ENCODE results near the gene TMEM273.

The TMEM273 gene

DNA sequence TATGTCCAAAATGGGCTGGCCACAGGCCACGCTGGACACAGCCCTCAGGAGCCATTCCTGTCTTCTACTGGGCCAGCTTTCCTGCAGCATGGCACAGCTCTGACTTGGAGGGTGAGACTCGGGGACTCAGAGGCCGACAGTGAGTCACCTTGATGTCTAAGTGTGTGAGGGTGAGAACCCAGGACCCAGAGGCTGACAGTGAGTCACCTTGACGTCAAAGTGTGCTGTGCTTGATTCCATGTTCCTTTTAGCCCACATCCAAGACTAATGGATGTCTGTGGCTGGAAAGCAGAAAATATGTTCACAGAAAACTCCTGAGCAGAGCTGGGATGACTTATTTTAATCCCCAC is 48.4 kb downstream of the TMEM273 start:
- Histone ChIP-seq H3K4me3 (replicated peaks; ENCODE audit: low read depth, low read length) (no peak overlapping the region), H3K27me3 (replicated peaks; ENCODE audit: control insufficient read depth, insufficient read depth, low read length) (no peaks in the 10 kb centered on the region), H3K36me3 (ENCODE audit: control insufficient read depth, insufficient read depth, low read length) (no peaks in the 10 kb centered on the region)
- DNase-seq (ENCODE audit: extremely low read depth, insufficient read length) = no peak
- TF ChIP-seq CTCF (IDR thresholded peaks at IDR 0.05; ENCODE audit: insufficient read depth, low read length, poor library complexity, severe bottlenecking) = no peak

DNA sequence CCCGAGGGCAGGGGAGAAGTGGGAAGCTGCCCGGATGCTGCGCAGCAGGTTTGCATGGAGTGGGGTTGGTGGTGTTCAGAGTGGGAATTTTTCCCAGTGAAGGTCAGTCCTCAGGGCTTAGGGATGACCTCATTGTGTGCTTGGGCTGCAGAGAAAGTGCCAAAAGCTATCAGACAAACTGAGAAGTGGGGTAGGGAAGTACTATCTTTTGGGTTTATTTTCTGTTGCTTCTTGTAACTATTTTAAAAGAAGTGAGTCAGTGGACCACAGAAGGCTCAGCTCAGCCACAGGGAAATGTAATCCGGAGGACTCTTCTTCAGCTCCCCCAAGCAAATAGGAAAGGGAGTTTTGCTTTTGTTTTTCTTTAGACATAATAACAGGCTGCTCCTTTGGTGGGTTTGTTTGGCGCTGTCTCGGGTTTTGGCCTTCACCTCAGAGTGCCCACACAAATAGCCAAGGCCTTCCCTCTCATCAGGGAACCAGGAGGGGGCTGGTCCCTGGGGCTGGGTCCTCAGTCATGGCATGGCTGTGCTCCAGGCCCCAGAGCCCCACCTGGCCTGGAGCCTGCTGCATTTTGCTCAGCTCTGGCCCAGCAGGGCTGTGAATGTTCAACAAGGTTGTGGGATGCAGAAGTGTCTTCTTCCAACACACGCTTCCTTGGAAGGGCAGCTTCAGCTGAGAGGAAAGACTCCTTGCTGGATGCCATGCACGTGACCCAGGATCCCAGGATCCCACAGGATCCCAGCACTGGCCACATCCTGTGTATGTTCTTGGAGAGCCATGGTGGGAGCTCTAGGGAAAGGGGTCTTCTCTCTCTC is 49.0 kb downstream of the TMEM273 start:
- Histone ChIP-seq H3K4me3 (replicated peaks; ENCODE audit: low read depth, low read length) (no peak overlapping the region), H3K27me3 (replicated peaks; ENCODE audit: control insufficient read depth, insufficient read depth, low read length) (no peaks in the 10 kb centered on the region), H3K36me3 (ENCODE audit: control insufficient read depth, insufficient read depth, low read length) (no peaks in the 10 kb centered on the region)
- TF ChIP-seq CTCF (IDR thresholded peaks at IDR 0.05; ENCODE audit: insufficient read depth, low read length, poor library complexity, severe bottlenecking) = no peak
- no peak for DNase-seq (ENCODE audit: extremely low read depth, insufficient read length)

DNA sequence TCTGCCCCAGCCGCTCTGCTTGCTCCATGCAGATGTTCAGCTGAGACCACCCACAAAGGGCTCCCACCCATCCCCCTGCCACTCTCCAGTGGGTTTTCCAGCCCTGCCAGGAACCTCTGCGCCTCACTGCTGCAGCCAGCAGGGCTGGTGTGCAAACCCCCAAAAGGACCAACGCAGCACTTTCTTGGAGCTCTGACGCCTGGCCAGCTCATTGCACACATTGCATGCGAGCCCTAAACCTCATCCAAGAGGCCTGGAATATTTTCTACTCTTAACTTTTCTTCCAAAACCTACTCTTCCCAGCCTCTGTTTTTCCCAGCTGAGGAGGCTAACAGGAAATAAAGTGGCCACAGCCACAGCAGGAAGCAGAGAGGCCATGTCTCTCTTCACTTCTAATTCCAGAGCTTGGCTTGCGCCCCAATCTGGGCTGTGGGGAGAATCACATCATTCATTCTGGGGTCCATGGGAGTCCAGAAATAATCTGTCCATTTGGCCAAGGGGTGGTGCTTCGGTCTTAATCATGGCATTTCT is 49.8 kb downstream of the TMEM273 start:
- no peak for DNase-seq (ENCODE audit: extremely low read depth, insufficient read length)
- no peak for TF ChIP-seq CTCF (IDR thresholded peaks at IDR 0.05; ENCODE audit: insufficient read depth, low read length, poor library complexity, severe bottlenecking)
- H3K4me3 ChIP-seq (replicated peaks; ENCODE audit: low read depth, low read length) = no peak overlapping the region
- H3K27me3 ChIP-seq (replicated peaks; ENCODE audit: control insufficient read depth, insufficient read depth, low read length) = no peaks in the 10 kb centered on the region
- no peaks in the 10 kb centered on the region for H3K36me3 ChIP-seq (ENCODE audit: control insufficient read depth, insufficient read depth, low read length)

DNA sequence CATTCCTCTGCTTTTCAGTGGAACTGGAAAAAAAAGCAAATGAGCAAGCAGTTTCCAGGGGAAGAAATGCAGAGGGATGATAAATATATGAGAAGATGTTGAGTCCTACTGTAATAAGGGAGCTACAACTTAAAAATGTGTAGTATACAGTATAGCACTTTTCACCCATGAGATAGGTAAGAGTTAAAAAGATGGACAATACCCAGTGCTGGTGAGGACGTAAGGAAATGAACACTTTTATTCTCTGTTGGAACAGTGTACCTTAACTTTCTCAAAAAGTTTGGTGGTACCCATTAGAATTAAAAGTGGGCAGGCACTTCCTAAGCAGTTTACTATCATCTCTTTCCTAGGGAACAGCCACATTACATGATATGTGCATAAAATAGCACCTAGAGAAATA is 51.7 kb downstream of the TMEM273 start:
- no peak for TF ChIP-seq CTCF (IDR thresholded peaks at IDR 0.05; ENCODE audit: insufficient read depth, low read length, poor library complexity, severe bottlenecking)
- H3K27me3 ChIP-seq (replicated peaks; ENCODE audit: control insufficient read depth, insufficient read depth, low read length) = no peaks in the 10 kb centered on the region
- no peaks in the 10 kb centered on the region for H3K36me3 ChIP-seq (ENCODE audit: control insufficient read depth, insufficient read depth, low read length)
- no peak for DNase-seq (ENCODE audit: extremely low read depth, insufficient read length)
- H3K4me3 ChIP-seq (replicated peaks; ENCODE audit: low read depth, low read length) = no peak overlapping the region

DNA sequence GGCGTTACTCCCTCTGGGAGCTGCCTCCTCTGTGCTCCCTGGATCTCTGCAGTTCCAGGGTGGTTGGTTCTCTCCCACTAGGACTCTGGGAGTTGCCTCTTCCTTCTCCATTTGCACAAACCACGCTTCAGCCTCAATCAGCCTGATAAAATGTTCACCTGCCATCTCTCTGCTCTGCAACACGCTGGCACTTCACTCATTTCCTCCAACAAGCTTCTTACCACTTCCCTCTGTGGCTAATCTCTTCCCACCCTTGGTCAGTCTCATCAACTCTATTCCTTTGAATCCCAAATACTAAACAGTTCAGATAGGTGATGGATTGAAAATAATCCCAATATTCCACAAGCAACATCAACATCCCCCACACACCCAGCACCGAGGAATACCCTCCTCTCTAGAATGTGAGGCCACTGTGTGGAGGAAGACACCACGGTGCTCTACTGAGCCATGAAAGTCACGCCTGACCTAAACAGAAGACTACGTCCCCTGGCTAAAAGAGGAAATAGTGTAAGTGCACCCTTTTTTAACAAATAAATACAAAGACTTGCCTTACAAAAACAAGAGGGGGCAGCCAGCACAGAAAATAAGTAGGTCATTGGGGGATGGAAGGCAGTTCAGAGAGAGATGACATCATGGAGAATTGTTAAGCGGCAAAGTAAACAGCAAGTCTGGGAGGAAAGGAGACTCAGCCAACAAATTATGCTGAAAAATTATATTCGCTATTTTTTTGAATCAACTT is 52.4 kb downstream of the TMEM273 start:
- DNase-seq (ENCODE audit: extremely low read depth, insufficient read length) = no peak
- no peaks in the 10 kb centered on the region for H3K27me3 ChIP-seq (replicated peaks; ENCODE audit: control insufficient read depth, insufficient read depth, low read length)
- H3K36me3 ChIP-seq (ENCODE audit: control insufficient read depth, insufficient read depth, low read length) = no peaks in the 10 kb centered on the region
- no peak for TF ChIP-seq CTCF (IDR thresholded peaks at IDR 0.05; ENCODE audit: insufficient read depth, low read length, poor library complexity, severe bottlenecking)
- H3K4me3 ChIP-seq (replicated peaks; ENCODE audit: low read depth, low read length) = no peak overlapping the region
